Activated CD8-positive, alpha-beta memory T cell treated with anti-CD3 and anti-CD28 coated beads for 1 hour (primary cell): ENCODE results near the gene VEGFC.

Experiments used
- DNase-seq, 2 donors: peaks; one replicate each; pipeline ENCODE4 v3.0.0-alpha.2; 2020; ENCODE audit warnings: low read depth in 1 of 2; ENCODE audit errors: extremely low read depth in 1 of 2

Gene VEGFC

DNA sequence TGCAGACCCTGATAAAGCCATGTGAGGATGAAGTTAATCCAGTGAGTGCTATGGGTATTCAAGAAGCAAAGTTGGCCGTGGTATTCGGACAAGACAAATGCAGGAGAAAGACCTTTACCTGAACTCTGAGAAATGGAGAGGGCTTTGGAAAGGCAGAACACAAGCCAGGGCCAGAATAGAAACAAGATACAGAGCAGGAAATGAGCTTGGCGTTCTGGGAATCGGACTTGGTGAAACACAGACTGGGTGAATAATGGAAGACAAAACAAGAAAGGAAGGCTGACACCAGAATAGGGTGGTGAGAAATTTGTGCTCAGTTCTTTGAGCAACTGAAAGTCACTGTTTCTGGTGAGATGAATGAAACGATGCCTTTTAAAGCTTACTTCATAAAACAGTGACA is 83.3 kb downstream of the VEGFC start:
- no peak for DNase-seq

DNA sequence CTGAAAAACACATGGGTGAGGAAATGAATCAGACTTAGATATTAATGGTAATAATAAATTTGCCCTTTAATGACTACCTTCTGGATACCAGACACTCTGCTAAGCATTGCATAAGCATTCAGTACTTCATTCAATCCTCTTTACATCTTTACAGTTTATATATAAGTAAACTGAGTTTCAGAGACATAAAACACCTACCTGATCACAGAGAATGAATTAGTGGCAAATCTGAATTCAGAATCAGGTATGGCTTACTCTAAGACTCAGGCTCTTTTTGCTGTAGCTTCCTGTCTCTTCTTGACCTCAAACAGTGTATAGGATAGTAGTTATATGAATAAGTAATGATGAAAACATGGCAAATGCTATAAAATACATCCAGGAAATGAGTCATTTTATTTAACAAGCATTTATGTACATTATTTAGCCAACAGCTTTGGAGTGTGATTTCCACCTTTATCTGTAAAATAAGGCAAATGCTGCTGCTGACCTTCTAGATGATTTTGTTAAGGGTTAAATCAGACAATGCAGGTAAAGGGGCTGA is 83.9 kb downstream of the VEGFC start:
- DNase-seq: no peak

DNA sequence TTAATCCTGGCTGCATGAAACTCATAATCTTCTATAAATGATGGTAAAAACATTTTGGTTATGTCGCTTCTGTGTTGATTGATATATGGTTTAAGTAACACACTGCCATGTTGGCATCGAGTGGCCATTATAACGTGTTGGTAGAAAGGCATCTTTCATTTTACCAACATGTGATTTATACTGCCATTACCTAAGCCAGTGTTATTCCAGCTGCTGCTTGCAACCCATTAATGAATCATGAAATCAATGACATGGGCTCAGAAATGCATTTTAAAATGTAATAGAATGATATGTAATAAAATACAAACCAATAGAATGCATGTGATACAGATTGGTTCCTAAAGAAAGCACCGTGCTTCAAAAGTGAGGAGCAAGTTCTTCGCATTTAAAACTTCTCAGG is 102.0 kb downstream of the VEGFC start:
- no peak for DNase-seq

DNA sequence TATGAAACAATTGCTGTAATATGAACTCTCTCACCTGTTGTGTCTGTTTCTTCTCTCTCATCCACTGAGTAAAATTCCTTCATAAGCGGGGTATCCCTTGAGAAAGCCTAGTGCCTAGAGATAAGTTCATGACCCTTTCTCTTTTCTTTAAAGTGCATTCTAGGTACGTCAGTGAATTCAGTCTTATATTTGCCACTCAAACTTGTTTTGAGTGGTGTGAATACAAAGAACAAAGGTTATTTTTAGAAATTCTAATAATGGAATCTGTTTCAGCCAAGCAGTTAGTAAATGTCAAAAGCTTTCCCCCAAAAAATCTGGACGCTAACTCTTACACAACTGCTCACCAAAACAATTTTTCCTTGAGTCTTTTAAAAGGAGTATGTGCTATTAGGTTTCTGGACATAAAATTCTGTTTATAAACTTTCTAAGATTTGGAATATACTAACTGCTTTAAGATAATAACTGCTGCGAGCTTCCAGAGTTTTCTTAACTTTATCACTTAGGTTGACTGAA is 112.0 kb downstream of the VEGFC start:
- DNase-seq: no peak

DNA sequence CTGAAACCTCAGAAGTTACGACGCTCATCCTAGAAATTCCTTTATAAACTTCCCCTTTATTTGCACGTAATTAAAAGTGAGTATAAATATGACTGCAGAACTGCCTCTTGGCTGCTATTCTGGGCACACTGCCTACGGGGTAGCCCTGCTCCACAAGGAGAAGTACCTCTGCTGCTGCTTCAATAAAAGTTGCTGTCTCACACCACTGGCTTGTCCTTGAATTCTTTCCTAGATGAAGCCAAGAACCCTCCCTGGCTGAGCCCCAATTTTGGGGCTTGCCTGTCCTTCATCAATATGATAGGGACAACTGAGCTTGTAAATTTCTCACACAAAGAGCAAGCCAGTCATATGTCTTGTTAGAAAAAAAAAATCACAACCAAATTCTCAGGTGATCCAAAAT is 115.8 kb downstream of the VEGFC start:
- DNase-seq: no peak

DNA sequence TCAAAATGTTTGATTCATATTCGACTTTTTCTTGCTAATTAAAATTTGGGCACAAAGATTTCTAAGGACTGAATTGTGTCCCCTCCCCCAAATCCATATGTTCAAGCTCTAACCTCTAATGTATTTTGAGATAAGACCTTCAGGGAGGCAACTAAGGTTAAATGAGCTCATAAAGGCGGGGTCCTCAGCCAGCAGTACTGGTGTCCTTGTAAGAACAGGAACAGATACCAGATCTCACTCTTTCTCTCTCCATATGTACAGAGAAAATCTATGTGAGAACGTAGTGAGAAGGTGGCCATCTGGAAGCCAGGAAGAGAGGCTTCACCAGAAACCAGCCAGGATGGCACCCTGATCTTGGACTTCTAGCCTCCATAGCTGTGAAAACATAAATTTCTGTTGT is 116.9 kb downstream of the VEGFC start:
- DNase-seq: no peak

DNA sequence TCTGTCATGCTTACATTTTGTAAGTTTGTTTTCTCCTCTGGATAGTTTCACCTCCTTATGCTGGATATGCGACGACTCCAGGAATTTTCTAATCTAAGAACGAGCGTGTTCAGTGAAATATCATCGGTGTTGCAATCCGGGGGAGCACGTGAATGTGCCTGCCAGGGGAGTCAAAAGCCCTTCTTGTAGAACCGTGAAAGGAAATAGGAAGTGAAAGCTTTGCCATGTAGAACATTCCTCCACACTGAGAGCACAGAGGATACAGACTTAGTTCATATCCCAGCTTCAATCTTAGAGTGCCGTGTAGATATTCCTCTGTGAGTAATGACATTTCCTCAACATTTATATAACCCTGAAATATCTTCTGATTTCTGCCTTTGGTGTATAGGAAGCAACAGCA is 121.2 kb downstream of the VEGFC start:
- DNase-seq: no peak

DNA sequence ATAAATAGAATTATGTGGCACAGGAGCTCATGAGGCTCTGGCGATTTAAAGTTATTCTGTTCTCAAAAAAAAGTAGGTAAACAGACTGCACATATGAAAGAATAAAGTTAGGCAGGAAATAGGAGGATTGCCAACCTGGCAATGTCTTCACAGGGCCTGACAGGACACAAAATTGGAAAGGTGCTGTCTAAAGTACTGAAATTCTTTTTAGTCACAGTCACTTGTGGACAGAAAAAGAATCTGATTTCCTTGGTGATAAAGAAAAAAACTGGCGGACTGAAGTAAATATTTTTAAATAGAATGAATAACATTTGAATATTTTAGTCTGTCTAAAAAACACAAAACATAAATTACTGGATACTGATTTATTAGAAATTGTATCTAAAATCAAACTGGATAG is 124.4 kb downstream of the VEGFC start:
- DNase-seq: no peak

DNA sequence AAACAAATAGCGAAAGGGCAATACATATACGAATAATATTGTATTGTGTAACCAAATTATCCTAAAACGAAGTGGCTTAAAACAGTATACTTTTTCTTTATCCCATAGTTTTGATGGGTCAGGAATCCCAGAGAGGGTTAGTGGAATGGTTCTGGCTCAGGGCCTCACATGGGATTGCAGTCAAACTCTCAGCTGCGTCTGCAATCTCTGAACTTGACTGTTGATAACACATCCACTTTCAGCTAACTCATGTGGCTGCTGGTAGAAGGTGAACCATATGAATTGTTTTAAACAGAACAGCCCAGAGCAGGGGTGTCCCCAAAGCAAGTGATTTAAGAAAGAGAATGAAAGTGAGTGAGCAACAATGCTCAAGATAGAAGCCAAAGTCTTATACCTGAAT is 127.8 kb downstream of the VEGFC start:
- DNase-seq: no peak

DNA sequence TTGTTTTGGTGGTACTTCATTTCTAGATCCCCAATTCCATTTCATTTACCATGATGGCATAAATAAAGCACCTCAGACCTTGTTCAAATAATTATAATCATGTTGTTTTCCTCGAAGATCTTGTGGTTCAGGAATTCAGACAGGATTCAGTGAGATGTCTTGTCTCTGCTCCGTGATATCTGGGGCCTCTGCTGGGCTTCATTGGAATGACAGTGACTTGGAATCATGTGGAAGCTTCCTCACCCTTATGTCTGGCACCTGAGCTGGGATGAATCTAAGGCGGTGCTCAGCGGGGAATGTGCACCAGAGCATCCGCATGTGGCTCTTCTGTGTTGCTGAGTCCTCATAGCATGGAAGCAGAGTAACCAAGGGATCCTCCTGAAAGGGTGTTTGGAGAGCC is 132.2 kb downstream of the VEGFC start:
- DNase-seq: no peak

DNA sequence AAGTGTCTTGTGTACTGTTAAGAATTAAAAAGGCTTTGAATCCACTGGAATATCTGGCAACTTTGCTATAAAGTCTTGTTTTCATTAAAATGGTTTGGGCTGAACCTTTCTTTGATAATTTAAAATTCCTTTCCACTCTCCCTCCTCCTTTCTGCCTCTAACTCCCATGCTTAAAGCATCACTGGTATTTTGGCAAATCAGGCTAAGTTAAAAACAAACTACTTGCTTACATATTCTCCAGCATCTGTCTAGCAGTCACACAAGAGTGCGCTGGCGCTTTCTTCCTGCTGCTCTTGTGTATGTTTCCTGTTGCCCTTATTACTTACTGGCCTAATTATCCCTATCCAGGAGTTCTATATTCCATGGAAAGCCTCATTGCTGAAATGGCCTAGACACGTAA is 136.6 kb downstream of the VEGFC start:
- DNase-seq: no peak

DNA sequence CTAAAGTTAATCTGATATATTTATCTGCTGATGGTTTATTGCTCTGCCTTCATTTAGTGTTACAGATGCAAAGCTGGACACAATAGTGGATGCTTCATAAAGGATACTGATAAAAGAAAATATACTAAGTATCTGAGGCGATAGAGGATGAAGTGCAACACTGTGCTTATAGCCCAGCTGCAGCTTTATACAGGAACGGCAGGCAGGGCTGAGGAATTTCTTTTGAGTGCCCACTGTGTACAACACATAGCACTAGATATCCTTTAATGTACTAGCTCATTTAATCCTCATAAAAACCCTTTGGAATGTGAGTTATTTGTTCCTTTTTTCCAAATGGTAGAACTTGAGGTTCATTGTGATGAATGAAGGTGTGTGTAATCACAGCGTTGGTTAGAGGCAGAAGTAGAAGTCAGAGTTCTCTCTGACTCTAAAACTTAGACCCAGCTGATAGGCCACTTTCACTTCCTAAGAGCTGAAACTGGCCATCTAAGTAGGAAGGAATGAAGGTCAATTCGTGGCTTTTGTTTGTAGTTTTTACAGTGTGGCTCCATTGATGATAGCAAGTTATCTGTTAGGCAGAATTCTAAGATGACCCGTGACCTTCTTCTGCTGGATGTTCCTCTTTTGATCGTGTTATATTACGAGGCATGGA is 138.0 kb downstream of the VEGFC start:
- DNase-seq: no peak

DNA sequence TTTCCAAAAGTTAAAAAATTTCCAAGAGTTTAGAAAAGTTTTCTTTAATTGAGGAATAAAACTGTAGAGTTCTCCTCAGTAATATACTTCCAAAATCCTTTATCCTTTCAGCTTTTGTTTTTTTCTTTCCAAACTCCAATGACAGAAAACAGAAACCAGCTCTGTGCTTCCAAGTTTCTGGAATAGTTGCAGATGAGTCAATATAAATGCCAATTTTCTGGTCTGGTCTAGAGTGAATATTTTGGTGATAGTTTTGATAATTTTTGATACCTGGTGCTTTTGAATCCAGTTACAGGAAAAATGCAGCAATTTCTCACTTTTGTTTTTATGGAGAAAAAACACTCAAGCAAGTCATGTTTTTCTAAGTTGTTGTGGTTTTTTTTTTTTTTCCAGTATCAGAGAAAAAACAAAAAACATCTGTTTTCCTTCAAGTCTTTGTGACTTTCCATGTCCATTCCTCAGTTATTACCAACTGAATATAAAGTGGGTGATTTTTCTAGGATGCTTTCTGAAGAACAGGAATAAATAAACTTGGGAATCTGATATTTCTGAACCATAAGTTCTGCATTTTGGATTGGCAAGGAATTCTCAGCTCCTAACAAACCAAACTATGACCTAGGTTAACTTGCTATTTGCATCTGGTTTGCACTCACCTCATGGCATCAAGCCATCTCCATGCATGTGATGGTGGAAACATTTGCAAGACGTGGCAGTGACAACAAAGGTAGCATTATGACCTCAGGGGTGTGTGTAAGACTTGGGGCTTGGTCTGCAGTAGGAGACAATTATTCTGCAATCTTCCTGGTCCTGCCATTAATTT is 139.1 kb downstream of the VEGFC start:
- no peak for DNase-seq

DNA sequence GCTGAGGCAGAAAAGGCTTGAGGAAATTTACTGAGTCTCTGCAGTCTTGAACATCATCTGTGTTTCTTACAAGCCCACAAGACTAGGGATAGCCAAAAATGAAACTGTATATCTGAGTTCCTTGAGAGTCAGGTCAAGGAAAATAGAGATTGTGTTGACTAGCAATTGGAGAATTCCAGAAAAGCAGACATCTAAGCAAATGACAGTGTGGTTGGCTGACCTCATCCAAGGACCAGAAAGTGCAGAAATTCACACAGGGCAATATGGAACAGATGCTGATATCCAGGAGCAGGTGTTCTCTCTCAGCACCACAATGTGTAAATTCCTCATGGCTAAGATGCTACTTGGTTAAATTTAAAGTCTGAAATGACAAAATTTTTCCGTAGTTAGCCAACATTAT is 146.4 kb downstream of the VEGFC start:
- no peak for DNase-seq

DNA sequence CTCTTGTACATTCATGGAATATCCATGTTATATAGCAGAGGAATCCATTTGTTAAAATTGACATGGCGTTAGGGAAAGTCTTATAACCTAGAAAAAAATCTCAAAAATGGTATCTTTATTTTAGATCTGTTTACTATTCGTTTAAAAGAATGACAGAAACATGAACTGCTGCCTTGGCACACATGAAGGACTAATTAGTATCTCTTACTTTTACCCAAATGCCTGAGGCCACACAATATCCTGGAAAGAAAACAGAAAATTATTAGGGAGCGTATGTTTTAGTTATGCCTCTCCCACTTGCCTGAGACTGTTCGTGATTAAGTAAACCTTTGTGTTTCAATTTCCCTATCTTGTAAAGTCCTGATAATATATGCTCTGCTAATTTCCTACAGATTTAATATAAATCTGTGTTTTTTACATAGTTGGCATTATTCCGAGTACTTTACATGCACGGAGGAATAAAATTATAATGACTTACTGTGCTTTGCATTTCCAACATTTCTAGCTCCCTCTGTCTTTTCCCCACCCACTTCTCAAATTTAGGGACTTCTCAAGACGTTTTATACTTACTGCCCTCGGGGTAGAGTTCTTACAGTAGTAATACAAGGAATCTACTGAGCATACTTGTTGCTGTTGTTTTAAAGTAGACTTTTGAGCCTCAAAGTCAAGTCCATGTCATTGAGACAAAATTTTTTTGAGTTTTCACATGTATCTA is 147.3 kb downstream of the VEGFC start:
- DNase-seq: no peak

DNA sequence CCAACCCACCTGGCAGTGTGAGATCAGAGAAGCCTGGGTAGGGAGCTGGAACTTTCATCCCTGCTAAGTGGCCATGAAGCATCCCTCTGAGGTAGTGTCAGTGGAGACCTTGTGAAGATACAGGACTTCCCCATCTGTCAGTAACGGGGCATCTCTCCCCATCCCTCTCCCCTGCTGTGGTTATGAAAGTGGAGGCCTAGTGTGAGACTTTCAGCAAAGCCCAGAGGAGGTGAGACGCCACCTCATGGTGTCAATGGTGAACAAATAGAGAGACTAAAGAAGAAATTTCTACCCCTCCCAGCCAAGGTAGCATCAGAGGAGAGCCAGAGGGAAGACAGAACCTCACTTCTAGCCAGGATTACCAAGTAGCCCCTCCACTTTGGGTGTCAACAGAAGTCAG is 150.2 kb downstream of the VEGFC start:
- no peak for DNase-seq

DNA sequence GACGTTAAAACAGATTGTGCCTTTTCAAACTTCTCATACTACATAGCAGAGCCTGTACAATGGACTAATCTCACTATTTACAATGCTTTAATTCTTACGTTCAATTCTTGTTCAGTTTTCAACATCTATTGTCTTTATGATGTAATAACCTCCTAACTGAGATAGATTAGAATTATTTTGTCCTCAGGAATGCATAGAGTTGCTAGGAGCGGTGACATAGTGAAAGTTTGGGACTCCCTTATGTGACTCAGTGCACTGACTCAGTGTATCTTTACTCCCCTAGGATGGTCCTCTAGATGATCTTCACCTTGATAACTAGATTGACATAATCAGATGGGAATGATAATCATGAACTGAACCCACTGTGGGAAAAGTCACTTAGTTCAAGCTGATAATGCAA is 151.5 kb downstream of the VEGFC start:
- no peak for DNase-seq

DNA sequence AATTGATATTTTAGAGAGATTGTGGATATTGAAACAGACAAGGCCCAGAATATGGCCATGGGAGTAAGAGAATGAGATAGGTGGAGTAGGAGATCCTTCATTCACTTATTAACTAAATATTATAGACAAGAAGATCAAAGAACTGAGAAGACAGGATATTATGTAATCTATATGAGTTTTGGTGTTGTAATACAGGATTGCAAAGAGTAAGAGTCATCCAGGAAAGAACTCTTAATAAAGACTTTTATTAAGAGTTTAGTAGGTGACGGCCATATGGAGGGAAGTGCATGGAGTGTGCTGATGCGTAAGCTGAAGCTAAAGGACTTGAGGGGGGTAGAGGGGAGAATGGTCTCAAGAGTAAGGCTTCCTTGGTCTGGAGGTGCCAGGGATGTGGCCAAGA is 153.7 kb downstream of the VEGFC start:
- no peak for DNase-seq

DNA sequence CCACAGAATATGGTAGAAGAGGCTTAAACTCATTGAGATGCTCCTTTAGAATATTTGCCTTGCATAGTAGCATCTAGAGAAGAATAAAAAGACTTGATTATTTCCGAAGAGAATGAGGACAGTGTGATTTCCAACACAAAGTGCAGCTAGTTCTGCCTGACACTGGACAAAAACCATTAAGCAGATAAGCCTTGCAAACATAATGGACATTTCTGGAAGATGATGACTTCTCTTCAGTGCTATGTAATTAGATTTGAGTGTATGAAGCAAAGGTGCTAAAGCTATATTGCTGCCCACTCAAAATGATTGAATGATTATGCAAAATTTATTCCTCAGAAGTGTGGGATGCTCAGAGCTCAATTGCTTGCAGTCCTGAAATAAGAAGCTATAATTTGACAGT is 156.4 kb downstream of the VEGFC start:
- no peak for DNase-seq

DNA sequence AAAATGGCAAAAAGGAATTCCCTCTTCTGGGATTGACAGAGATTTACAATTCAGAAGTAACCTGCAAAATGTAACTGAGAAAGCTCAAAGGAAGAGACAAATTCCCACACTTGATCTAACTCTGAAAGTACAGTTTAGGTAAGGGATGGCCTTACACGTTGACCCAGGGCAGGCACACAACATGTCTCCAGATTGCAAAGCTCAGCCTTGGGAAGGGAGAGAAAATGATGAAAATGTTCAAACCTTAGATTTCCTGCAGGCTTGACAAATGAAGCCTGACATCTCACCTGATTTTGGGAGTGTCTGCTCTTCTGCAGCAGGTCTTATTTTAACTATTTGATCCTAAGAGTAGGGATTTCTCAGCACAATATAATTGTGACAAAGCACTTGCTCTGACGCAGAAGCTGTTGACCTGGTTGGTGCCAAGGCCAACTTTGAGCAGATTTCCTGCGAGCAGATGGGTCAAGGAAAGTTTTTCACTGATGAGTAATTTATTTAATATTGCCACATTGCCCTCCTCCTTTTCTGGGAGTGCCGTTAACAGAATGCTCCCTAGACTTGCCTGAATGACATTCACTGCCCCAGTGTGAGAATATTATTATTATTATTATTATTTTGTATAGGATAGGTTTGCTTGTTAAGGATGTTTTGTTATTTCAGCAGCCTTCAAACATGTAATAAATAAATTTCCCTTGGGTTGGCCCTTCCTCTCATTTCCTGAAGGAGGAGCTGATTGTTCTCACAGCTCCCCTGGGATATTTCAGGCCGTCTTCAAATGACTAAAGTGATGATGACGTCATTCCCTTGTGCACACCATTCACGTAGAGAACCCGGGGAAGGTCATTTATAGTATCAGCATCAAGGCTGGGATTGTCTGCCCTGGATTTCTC is 157.1 kb downstream of the VEGFC start:
- no peak for DNase-seq
